KMS-11 (cell line): ENCODE data around the gene TNFSF9.

ENCODE experiments used
- H2AFZ ChIP-seq: fragments of 200-600 bp; sonication (generic); 2 replicates; pipeline ENCODE4 v1.6.1; 2016; ENCODE audit warnings: antibody characterized with exemption, mixed run types, low read depth
- H3K27ac ChIP-seq: fragments of 200-600 bp; sonication (generic); 2 replicates; pipeline ENCODE4 v1.6.1; 2016; ENCODE audit warnings: mild to moderate bottlenecking, mixed run types
- H3K27me3 ChIP-seq: fragments of 200-600 bp; sonication (generic); 2 replicates; pipeline ENCODE4 v1.6.1; 2017; ENCODE audit warnings: mild to moderate bottlenecking, low read depth, mixed run types, moderate library complexity; ENCODE audit not compliant: insufficient read depth
- H3K36me3 ChIP-seq: fragments of 200-600 bp; sonication (generic); 2 replicates; pipeline ENCODE4 v1.6.1; 2017; ENCODE audit warnings: mild to moderate bottlenecking, mixed run types; ENCODE audit not compliant: insufficient read depth
- H3K4me1 ChIP-seq: fragments of 200-600 bp; sonication (generic); 2 replicates; pipeline ENCODE4 v1.6.1; 2016; ENCODE audit warnings: mild to moderate bottlenecking, low read depth, mixed run types; ENCODE audit not compliant: poor library complexity, severe bottlenecking
- H3K4me2 ChIP-seq: fragments of 200-600 bp; sonication (generic); 2 replicates; pipeline ENCODE4 v1.7.0; 2016; ENCODE audit warnings: mild to moderate bottlenecking, mixed run types
- H3K4me3 ChIP-seq: fragments of 200-600 bp; sonication (generic); IDR thresholded peaks from 2 replicates; pipeline ENCODE4 v1.6.1; 2017; ENCODE audit warnings: low read depth, low read length, mixed read lengths; ENCODE audit not compliant: insufficient read depth
- H3K79me2 ChIP-seq: fragments of 200-600 bp; sonication (generic); 2 replicates; pipeline ENCODE4 v1.6.1; 2016; ENCODE audit warnings: low read depth, mixed run types; ENCODE audit not compliant: insufficient read depth
- H3K9ac ChIP-seq: fragments of 200-600 bp; sonication (generic); 2 replicates; pipeline ENCODE4 v1.6.1; 2016; ENCODE audit warnings: mild to moderate bottlenecking, mixed run types
- H4K20me1 ChIP-seq: fragments of 200-600 bp; sonication (generic); 2 replicates; pipeline ENCODE4 v1.6.1; 2016; ENCODE audit warnings: mild to moderate bottlenecking, mixed run types; ENCODE audit not compliant: insufficient read depth
- CTCF ChIP-seq: fragments of 200-600 bp; sonication (generic); conservative IDR thresholded peaks from 2 replicates; pipeline ENCODE4 v1.6.1; 2017; ENCODE audit warnings: low read depth, mild to moderate bottlenecking, antibody characterized with exemption, low read length, moderate library complexity, mixed read lengths

The TNFSF9 gene

GRCh38 chr19:6518145-6518911 lies 12.5 kb upstream of the TNFSF9 start:
- no peak overlapping the region for H3K9ac ChIP-seq
- no peaks in the 10 kb centered on the region for H3K79me2 ChIP-seq
- peak overlapping the region; percentile 55 for H3K27ac ChIP-seq
- H3K27me3 ChIP-seq: no peaks in the 10 kb centered on the region
- no peaks in the 10 kb centered on the region for H3K36me3 ChIP-seq
- peak overlapping the region; percentile 51 for H3K4me2 ChIP-seq
- peak overlapping the region; percentile 66 for H2AFZ ChIP-seq
- no peak for TF ChIP-seq CTCF
- peaks cover 25% of the 10 kb centered on the region for H3K4me1 ChIP-seq
- H4K20me1 ChIP-seq: no peaks in the 10 kb centered on the region
- no peak overlapping the region for H3K4me3 ChIP-seq

GRCh38 chr19:6519289-6519688 lies 11.5 kb upstream of the TNFSF9 start:
- TF ChIP-seq CTCF: no peak
- Histone ChIP-seq H2AFZ (no peak overlapping the region), H3K4me2 (no peak overlapping the region), H3K9ac (no peak overlapping the region), H4K20me1 (no peaks in the 10 kb centered on the region), H3K4me1 (peaks cover 25% of the 10 kb centered on the region), H3K36me3 (no peaks in the 10 kb centered on the region), H3K4me3 (no peak overlapping the region), H3K79me2 (no peaks in the 10 kb centered on the region), H3K27ac (no peak overlapping the region), H3K27me3 (no peaks in the 10 kb centered on the region)

- peaks cover 24% of the 10 kb centered on the region for H3K4me1 ChIP-seq
- H3K27me3 ChIP-seq: no peaks in the 10 kb centered on the region
- H3K79me2 ChIP-seq: no peaks in the 10 kb centered on the region
- TF ChIP-seq CTCF: no peak
- no peak overlapping the region for H3K4me2 ChIP-seq
- no peaks in the 10 kb centered on the region for H4K20me1 ChIP-seq
- no peak overlapping the region for H3K9ac ChIP-seq
- H2AFZ ChIP-seq: no peak overlapping the region
- H3K4me3 ChIP-seq: no peak overlapping the region
- no peak overlapping the region for H3K27ac ChIP-seq
- no peaks in the 10 kb centered on the region for H3K36me3 ChIP-seq
Observed at GRCh38 chr19:6521718-6522646, 8.8 kb upstream of the TNFSF9 start.

- H4K20me1 ChIP-seq: no peaks in the 10 kb centered on the region
- H3K4me2 ChIP-seq: no peak overlapping the region
- H3K27ac ChIP-seq: no peak overlapping the region
- no peaks in the 10 kb centered on the region for H3K36me3 ChIP-seq
- no peaks in the 10 kb centered on the region for H3K27me3 ChIP-seq
- TF ChIP-seq CTCF: no peak
- no peak overlapping the region for H2AFZ ChIP-seq
- H3K9ac ChIP-seq: no peak overlapping the region
- no peaks in the 10 kb centered on the region for H3K79me2 ChIP-seq
- peaks cover 16% of the 10 kb centered on the region for H3K4me1 ChIP-seq
- no peak overlapping the region for H3K4me3 ChIP-seq
Observed at GRCh38 chr19:6522712-6523111, 8.1 kb upstream of the TNFSF9 start.
